ENCODE data around the gene NMNAT3.

Gene NMNAT3

DNA sequence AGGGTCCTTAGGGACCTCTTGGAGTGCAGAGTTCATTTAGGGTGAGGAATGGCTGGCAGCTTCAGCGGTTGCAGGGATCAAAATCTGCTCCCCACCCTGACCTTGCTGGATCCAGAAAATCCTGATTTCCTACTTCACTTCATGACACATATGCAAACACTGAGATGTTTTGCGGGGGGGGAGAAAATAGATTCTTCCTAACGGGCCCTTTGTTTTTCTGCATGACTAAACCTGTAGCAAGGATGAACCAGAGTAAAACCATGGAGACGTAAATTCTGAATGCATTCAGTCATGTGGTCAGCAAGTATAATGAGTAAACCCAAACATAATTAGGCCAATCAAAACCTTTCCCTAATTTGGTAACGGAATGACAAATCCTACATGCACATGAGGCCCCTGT is 118.2 kb downstream of the NMNAT3 start:
- TF ChIP-seq, protein P1, sequence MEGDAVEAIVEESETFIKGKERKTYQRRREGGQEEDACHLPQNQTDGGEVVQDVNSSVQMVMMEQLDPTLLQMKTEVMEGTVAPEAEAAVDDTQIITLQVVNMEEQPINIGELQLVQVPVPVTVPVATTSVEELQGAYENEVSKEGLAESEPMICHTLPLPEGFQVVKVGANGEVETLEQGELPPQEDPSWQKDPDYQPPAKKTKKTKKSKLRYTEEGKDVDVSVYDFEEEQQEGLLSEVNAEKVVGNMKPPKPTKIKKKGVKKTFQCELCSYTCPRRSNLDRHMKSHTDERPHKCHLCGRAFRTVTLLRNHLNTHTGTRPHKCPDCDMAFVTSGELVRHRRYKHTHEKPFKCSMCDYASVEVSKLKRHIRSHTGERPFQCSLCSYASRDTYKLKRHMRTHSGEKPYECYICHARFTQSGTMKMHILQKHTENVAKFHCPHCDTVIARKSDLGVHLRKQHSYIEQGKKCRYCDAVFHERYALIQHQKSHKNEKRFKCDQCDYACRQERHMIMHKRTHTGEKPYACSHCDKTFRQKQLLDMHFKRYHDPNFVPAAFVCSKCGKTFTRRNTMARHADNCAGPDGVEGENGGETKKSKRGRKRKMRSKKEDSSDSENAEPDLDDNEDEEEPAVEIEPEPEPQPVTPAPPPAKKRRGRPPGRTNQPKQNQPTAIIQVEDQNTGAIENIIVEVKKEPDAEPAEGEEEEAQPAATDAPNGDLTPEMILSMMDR (IDR thresholded peaks at IDR 0.05; ENCODE audit: low read depth, low read length): no peak
- DNase-seq (ENCODE audit: extremely low read depth, low read depth): no peak

DNA sequence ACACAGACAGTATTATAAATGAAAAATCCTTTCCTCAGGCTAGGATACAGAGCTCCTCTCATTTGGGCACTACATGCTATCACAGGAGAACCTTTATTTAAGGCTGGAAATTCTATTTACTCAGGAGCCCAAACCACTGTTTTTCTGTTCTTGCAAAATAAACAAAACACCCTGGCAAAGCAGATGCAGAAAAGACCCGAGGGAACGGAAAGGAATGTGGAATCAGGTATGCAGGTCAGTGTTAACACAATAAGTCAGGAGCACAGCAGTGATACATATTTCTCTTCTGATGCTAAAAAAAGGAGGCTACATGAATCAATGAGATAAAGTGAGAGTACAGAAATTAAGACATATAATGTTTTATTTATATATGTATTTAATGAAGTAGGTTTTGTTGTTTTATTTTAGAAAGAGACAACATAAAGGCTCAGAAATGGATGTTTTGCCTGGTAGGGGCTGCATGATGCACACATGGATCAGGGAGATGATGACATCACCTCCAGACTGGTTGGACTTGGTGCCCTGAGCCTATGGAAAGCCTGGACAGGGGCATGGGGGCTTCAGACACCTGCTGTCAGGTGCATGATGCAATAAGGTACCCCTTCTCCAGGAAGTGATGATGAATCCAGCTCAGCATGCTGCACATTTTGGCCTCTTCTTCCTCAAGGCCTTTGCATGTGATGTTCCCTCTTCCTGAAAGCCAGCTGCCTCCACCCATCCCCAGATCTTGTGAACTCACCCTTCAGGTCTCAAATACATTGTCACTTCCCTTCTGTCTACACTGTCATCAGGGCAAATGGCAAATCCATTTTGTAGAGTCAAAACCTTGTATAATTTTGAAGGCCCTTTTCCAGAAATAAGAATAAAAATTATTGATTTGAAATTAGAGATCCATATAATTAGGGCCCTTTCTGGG is 119.2 kb downstream of the NMNAT3 start:
- TF ChIP-seq, protein P1 (IDR thresholded peaks at IDR 0.05; ENCODE audit: low read depth, low read length): no peak
- DNase-seq (ENCODE audit: extremely low read depth, low read depth): no peak

DNA sequence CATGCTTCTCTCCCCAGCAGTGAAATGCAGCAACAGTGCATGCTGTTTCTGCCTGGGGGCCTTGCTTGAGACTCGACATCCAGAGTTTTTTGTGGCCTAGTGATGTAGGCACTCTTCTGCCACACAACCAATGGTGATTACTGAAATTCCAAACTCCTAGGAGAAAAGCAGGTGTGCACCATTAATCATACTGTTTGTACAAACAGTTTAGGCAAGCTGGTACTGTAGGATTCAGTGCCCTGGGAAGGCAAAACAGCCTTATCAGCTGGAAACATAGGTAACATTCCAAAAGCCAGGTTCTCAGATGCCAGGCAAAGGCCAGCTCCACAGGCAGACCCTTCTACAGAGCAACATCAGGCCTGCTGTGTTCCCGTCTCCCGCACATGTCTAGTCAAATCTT is 120.7 kb downstream of the NMNAT3 start:
- TF ChIP-seq, protein P1 (IDR thresholded peaks at IDR 0.05; ENCODE audit: low read depth, low read length): no peak
- DNase-seq (ENCODE audit: extremely low read depth, low read depth): no peak

DNA sequence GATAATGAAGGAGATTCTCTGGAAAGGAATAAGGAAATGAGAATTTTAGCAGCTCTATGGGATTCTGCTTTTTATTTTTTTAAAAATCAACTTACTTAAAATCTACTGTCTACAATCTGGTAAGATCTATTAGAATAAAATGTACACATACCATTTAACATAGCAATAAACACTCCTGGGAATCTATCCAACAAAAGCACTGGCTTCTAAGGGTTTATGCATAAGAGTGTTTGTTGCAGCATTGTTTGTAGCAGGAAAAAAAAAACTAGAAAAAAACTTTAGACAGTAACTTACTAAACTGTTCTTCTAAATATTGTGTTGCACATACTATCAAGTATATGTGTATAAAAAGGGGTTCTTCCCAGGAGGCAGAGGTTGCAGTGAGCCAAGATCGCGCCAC is 122.5 kb downstream of the NMNAT3 start:
- DNase-seq (ENCODE audit: extremely low read depth, low read depth): no peak
- TF ChIP-seq, protein P1 (IDR thresholded peaks at IDR 0.05; ENCODE audit: low read depth, low read length): no peak

DNA sequence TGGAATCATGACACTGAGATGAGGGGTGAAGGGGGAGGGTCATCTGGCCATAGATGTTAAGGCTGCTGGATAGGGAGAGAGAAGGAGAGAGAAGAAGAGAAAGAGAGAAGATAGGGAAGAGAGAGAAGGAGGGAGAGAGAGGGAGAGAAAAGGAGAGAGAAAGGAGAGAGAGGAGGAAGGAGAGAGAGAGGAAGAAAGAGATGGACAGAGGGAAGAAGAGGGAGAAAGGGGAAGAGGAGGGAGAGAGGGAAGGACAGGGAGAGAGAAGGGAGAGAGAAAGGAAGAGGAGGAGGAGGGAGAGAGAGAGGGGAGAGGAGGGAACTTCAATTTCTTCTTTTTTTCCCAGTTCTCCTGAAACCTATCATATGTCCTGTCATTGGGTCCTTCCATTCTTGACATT is 123.1 kb downstream of the NMNAT3 start:
- DNase-seq (ENCODE audit: extremely low read depth, low read depth): no peak
- TF ChIP-seq, protein P1 (IDR thresholded peaks at IDR 0.05; ENCODE audit: low read depth, low read length): no peak

DNA sequence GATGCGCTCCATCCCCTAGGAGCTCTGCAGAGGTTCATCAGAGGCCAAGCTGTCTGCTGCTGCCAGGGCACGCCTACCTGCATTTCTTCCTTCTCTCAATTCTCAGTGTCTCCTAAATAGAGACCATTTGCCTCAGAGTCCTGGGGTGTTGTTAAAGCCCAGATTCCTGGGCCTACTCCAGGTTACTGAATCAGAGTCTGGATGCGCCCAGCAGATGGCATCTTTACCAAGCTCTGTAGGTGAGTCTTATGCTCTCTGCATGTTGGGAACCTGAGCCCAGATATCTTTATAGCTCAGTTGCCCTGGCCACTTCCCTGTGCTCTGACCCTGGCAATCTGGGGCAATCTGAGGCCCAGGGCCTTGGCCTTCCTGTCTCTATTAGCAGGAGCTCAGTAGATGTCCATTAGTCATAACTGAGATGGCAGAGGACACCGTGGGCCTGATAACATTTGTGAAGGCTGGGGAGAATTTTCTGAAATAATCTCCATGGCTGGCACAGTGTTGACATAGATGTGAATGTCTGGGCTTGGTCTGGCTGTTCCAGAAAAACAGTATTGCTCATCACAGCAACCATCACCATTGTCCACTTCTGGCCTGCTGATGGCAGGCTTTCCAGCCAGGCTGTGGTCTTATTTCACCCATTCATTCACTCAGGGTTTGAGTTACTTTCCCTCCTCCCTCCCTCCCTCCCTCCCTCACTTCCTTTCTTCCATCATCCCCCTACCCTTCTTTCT is 125.0 kb downstream of the NMNAT3 start:
- DNase-seq (ENCODE audit: extremely low read depth, low read depth): no peak
- TF ChIP-seq, protein P1 (IDR thresholded peaks at IDR 0.05; ENCODE audit: low read depth, low read length): no peak

DNA sequence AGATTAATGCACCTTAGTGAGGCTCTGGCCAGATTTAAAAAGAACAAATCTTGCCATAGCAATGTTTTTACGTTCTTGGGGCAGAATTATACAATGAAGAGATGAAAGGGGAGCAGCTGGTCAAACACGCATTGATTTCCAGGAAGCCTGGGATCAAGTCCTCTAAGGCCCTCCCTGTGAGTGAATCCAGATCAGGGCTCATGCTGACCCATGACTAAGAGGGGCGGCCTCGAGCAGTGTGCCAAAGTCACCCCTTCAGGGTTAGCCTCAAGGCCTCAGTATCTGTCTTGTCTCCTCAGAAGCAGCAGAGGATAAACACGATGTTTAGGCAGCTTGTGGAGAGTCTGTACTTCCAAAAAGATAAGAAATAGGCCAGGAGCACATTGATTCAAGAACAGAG is 129.0 kb downstream of the NMNAT3 start:
- TF ChIP-seq, protein P1 (IDR thresholded peaks at IDR 0.05; ENCODE audit: low read depth, low read length): no peak
- DNase-seq (ENCODE audit: extremely low read depth, low read depth): no peak

Data from AG09319 (cell line).